ENCODE measurements around the gene ZNF558. TPM values are rescaled to one million over a fixed set of nuclear protein-coding genes. Genes with fewer than 3 reads are reported as not detected.

The ZNF558 gene
- total RNA-seq, 1 experiment from 2014 or later: 3.0 TPM

- Mint-ChIP-seq H3K36me3 (peaks cover 90% of the 10 kb centered on the region), H3K27ac (no peak overlapping the region), H3K9me3 (peaks cover 92% of the 10 kb centered on the region), H3K4me1 (no peaks in the 10 kb centered on the region), H3K4me3 (no peak overlapping the region), H3K27me3 (ENCODE audit: low read depth) (peaks cover 16% of the 10 kb centered on the region)
- ATAC-seq: no peak
- TF ChIP-seq ZNF263 (CRISPR knock-in tag; IDR thresholded peaks at IDR 0.05; ENCODE audit: low read depth) (no peak), FOXJ3 (CRISPR knock-in tag; IDR thresholded peaks at IDR 0.05; ENCODE audit: borderline replicate concordance) (no peak), ZNF232 (CRISPR knock-in tag; IDR thresholded peaks at IDR 0.05) (no peak), GTF2I (CRISPR knock-in tag; conservative IDR thresholded peaks at IDR 0.05) (no peak), GABPB1 (CRISPR knock-in tag; IDR thresholded peaks at IDR 0.05) (no peak), ZNF396 (CRISPR knock-in tag; IDR thresholded peaks at IDR 0.05; ENCODE audit: borderline replicate concordance) (no peak), ZNF423 (CRISPR knock-in tag; IDR thresholded peaks at IDR 0.05) (no peak), AR (CRISPR knock-in tag; IDR thresholded peaks at IDR 0.05) (no peak), FOXP4 (CRISPR knock-in tag; IDR thresholded peaks at IDR 0.05) (no peak), ZNF425 (CRISPR knock-in tag; conservative IDR thresholded peaks at IDR 0.05) (no peak), NR3C1 (CRISPR knock-in tag; conservative IDR thresholded peaks at IDR 0.05; ENCODE audit: low read depth) (no peak), ZNF219 (CRISPR knock-in tag; IDR thresholded peaks at IDR 0.05; ENCODE audit: borderline replicate concordance) (no peak), NR2C2 (CRISPR knock-in tag; IDR thresholded peaks at IDR 0.05) (no peak), MLX (CRISPR knock-in tag; IDR thresholded peaks at IDR 0.05) (no peak), ZBTB21 (CRISPR knock-in tag; IDR thresholded peaks at IDR 0.05; ENCODE audit: borderline replicate concordance) (no peak)
- TF ChIP-seq, protein P1, sequence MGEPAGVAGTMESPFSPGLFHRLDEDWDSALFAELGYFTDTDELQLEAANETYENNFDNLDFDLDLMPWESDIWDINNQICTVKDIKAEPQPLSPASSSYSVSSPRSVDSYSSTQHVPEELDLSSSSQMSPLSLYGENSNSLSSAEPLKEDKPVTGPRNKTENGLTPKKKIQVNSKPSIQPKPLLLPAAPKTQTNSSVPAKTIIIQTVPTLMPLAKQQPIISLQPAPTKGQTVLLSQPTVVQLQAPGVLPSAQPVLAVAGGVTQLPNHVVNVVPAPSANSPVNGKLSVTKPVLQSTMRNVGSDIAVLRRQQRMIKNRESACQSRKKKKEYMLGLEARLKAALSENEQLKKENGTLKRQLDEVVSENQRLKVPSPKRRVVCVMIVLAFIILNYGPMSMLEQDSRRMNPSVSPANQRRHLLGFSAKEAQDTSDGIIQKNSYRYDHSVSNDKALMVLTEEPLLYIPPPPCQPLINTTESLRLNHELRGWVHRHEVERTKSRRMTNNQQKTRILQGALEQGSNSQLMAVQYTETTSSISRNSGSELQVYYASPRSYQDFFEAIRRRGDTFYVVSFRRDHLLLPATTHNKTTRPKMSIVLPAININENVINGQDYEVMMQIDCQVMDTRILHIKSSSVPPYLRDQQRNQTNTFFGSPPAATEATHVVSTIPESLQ (CRISPR knock-in tag; IDR thresholded peaks at IDR 0.05): no peak
- TF ChIP-seq, protein P2, sequence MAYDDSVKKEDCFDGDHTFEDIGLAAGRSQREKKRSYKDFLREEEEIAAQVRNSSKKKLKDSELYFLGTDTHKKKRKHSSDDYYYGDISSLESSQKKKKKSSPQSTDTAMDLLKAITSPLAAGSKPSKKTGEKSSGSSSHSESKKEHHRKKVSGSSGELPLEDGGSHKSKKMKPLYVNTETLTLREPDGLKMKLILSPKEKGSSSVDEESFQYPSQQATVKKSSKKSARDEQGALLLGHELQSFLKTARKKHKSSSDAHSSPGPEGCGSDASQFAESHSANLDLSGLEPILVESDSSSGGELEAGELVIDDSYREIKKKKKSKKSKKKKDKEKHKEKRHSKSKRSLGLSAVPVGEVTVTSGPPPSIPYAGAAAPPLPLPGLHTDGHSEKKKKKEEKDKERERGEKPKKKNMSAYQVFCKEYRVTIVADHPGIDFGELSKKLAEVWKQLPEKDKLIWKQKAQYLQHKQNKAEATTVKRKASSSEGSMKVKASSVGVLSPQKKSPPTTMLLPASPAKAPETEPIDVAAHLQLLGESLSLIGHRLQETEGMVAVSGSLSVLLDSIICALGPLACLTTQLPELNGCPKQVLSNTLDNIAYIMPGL (CRISPR knock-in tag; IDR thresholded peaks at IDR 0.05): no peak
- TF ChIP-seq, protein P3, sequence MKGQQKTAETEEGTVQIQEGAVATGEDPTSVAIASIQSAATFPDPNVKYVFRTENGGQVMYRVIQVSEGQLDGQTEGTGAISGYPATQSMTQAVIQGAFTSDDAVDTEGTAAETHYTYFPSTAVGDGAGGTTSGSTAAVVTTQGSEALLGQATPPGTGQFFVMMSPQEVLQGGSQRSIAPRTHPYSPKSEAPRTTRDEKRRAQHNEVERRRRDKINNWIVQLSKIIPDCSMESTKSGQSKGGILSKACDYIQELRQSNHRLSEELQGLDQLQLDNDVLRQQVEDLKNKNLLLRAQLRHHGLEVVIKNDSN (CRISPR knock-in tag; IDR thresholded peaks at IDR 0.05): no peak
- TF ChIP-seq, protein P4, sequence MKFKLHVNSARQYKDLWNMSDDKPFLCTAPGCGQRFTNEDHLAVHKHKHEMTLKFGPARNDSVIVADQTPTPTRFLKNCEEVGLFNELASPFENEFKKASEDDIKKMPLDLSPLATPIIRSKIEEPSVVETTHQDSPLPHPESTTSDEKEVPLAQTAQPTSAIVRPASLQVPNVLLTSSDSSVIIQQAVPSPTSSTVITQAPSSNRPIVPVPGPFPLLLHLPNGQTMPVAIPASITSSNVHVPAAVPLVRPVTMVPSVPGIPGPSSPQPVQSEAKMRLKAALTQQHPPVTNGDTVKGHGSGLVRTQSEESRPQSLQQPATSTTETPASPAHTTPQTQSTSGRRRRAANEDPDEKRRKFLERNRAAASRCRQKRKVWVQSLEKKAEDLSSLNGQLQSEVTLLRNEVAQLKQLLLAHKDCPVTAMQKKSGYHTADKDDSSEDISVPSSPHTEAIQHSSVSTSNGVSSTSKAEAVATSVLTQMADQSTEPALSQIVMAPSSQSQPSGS (CRISPR knock-in tag; IDR thresholded peaks at IDR 0.05; ENCODE audit: borderline replicate concordance, low read depth): no peak
- TF ChIP-seq, protein P5, sequence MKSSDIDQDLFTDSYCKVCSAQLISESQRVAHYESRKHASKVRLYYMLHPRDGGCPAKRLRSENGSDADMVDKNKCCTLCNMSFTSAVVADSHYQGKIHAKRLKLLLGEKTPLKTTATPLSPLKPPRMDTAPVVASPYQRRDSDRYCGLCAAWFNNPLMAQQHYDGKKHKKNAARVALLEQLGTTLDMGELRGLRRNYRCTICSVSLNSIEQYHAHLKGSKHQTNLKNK (CRISPR knock-in tag; IDR thresholded peaks at IDR 0.05): no peak
- ChIA-PET POLR2A (no interaction called here), CTCF (no interaction called here)
- no peak for DNase-seq (ENCODE audit: low spot score)
Measured at GRCh38 chr19:8814176-8814575, 17.9 kb downstream of the ZNF558 start.
